PFSK-1 (cell line): ENCODE measurements around the gene EFCAB11.

Source experiments
- POLR2AphosphoS5 ChIP-seq: IDR thresholded peaks from 2 replicates; pipeline ENCODE4 v1.6.1; 2012; ENCODE audit warnings: low read depth, mild to moderate bottlenecking, control low read depth, low read length, moderate library complexity
- REST ChIP-seq, 2 experiments: IDR thresholded peaks; 2 replicates each; pipeline versions ENCODE4 v1.6.1 to v1.8.0; 2011 to 2012; ENCODE audit warnings: low read depth in 2 of 2, low read length in 2 of 2, control low read depth in 1 of 2, inconsistent platforms in 1 of 2, mild to moderate bottlenecking in 1 of 2, moderate library complexity in 1 of 2; ENCODE audit not compliant: insufficient read depth in 1 of 2
- TAF1 ChIP-seq: IDR thresholded peaks from 2 replicates; pipeline ENCODE4 v1.6.1; 2012; ENCODE audit warnings: low read length, control low read depth, borderline replicate concordance; ENCODE audit not compliant: insufficient read depth

GRCh38 chr14:89947344-89947743, 7.2 kb downstream of the EFCAB11 start:
- no peak for TF ChIP-seq TAF1
- no peak for TF ChIP-seq POLR2AphosphoS5
- TF ChIP-seq REST (IDR thresholded peaks at IDR 0.05; ENCODE audit: insufficient read depth in 1 of 2, low read depth in 2 of 2, low read length in 2 of 2): no peak
